NCI-H1417 (cell line): ENCODE data around the gene KRTAP5-5.
"Not testable (repeated sequence)": the region's sequence is repeated elsewhere in the genome, so short reads cannot be mapped to it uniquely, and the experiment has no call there.

ENCODE experiments used
- DNase-seq, 3 experiments: peaks; one replicate each; lab custom pipeline; 2025; lab: John Stamatoyannopoulos, UW

The KRTAP5-5 gene, protein sequence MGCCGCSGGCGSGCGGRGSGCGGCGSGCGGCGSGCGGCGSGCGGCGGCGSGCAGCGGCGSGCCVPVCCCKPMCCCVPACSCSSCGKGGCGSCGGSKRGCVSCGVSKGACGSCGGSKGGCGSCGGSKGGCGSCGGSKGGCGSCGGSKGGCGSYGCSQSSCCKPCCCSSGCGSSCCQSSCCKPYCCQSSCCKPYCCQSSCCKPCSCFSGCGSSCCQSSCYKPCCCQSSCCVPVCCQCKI

DNA sequence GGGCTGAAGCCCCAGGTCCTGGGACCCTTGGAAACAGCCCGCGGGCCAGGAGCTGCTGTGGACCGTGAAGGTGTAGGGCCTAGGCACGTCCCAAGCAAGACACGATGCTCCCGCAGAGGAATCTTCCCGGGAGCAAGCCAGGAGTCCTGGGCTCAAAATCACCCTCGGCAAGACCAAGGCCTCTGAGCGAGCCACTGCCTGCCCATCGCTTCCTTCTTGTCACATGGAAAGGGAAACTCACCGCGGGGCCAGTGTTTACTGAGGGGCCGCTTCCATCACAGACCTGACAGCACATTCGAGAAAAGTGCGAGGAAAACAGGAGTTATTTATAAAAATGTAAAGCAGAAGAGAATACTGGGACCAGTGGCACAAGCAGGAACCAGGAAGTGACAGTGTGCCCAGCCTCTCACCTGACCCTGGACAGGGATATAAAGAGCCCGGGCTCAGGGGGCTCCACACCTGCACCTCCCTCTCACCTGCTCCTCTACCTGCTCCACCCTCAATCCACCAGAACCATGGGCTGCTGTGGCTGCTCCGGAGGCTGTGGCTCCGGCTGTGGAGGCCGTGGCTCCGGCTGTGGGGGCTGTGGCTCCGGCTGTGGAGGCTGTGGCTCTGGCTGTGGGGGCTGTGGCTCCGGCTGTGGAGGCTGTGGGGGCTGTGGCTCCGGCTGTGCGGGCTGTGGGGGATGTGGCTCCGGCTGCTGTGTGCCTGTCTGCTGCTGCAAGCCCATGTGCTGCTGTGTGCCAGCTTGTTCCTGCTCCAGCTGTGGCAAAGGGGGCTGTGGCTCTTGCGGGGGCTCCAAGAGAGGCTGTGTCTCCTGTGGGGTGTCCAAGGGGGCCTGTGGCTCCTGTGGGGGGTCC is at the start of gene KRTAP5-5:
Gene KRTAP5-5, plus strand, starts transcription at position 450 of the 860 bp plus-strand sequence. Its CDS starts 66 bp downstream, at position 516.
- no peak for DNase-seq

DNA sequence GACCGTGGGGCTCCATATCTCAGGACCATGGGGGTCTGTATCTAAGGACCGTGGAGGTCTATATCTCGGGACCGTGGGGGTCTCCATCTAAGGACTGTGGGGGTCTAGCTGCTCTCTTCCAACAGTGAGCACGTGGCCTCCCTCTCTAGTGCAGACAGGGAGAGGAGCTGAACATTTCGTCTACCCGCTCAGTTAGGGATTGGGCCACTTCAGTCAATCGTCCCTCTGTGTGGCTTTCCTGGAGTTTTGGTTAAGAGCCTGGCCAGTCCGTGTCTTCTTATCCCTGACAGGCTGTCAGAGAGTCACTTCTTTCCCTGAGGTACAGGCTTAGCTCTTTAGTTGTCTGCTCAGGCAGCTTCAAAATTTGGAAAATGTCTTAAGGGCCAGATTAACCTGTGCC is 47.6 kb upstream of the KRTAP5-5 start:
- DNase-seq: no peak

DNA sequence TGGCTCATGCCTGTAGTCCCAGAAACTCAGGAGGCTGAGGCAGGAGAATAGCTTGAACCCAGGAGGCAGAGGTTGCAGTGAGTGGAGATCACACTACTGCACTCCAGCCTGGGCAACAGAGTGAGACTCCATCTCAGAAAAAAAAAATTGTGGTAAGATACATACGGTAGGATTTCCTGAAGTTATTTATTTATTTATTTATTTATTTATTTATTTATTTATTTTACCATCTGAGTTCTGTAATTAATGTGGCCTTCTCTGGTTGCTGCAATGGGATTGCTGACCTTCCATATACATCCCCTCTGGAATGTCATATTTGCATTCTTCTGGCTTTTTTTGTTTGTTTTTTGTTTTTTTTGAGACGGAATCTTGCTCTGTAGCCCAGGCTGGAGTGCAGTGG is 46.7 kb upstream of the KRTAP5-5 start:
- not testable (repeated sequence) for DNase-seq

GRCh38 chr11:1584661-1585370 is 44.8 kb upstream of the KRTAP5-5 start, which contains the start of gene KRTAP5-1:
Gene KRTAP5-1, minus strand, starts transcription at chr11:1585283. Its CDS starts 34 bp downstream, at chr11:1585249.
- not testable (repeated sequence) for DNase-seq

DNA sequence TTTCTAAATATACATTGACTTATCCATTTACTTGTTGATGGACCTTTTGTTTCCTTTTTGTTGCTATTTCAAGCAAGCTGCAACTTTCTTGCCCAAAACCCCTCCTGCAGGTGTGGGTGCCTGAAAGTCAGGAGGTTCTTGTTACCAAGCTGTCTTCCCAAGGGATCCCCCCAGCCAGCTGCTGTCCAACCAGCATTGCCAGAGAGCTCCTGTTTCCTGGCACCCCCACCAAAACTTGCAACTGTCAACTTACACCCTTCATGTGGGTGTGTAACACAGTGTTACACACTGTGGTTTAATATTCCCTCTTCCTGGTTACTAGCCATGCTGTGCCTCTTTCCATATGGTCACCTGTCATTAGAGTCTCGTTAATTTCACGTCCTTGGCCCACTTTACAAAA is 42.9 kb upstream of the KRTAP5-5 start:
- no peak for DNase-seq

GRCh38 chr11:1589191-1589963 is 40.2 kb upstream of the KRTAP5-5 start:
- DNase-seq: not testable (repeated sequence)

DNA sequence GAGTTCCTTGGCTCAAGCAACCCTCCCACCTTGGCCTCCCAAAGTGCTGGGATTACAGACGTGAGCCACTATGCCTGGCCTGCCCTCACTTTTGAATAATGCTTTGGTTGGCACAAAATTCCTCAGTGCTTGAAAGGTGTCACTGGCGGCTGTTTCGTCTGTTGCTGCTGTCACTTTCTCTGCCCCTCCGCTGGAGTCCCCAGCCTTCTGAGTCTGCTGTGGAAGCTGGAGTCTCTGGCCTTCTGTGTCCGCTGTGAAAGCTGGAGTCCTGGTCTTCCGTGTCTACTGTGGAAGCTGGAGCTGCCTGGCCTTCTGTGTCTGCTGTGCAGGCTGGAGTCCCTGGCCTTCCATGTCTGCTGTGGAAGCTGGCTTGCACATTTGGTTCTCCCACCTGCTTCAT is 39.6 kb upstream of the KRTAP5-5 start:
- no peak for DNase-seq

DNA sequence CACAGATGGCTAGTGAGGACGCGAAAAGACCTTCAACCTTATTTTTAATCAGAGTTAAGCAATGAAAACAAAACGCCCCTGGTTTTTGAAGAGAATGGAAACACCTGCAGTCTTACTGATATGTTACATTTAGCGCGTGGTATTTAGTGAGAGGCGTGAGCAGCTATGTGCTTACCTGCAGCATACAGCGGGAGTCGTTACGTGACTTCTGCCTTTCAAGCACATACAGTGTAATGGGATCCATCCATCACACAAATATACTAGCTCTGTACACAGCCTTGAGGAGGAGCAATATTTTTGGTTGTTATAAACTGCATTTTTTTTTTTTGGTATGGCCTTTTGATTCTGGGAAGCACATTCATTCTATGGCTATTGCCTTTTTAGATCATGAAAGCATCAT is 36.9 kb upstream of the KRTAP5-5 start:
- DNase-seq: peak; percentile 8 to 60 (median 9)

DNA sequence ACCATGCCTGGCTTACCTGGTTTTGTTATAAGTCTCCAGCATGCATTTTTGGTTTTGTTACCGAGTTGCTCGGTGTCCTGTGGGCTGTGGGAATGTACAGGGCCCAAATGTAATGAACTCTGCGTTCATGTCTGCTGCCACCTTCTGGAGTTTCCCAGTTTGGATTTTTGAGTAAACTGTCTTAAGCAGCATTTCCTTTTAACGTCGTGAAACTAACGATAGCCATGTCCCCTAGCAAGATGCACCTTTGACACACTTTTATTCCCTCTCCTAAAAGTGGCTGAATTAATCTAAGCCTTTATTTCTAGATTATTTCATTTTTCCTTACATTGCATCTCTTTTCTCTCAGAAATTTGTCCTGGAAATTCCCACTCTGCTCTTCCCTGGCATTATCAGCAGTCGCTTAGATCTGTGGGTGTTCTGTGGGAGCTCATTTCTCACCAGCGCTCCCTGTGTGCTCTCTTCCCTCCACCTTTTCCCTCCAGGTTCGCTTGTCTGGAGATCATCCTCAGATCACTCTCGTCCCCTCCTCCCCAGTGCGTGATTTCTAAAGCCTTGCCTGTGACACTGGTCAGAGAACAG is 33.5 kb upstream of the KRTAP5-5 start:
- not testable (repeated sequence) for DNase-seq

DNA sequence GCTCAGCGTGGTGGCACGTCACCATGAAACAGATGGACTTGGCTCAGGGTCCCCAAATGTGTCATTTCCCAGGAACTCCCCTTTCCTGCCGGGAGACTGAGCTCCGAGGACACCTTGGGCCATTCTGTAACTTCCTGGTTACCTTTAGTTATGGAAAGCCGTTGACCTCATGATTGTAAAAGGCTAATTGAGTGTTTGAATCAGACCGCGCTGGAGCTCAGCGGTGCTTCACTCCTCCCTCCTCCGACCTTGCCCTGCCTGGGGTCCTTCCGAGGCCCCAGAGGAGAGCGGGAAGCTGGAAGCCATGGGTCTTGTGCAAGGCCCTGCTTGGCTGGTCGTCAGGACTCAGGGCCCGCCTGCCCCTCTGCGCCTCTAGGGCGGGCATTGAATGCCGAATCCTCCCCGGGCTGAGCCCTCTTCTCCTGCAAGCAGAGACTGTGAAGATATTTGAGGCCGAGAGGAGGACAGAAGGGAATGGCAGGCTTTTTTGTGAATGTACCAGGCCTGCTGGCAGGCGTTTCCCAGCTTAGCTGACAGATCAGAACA is 32.9 kb upstream of the KRTAP5-5 start:
- peak in 2 of 3 experiments; percentile 8 to 19 for DNase-seq

DNA sequence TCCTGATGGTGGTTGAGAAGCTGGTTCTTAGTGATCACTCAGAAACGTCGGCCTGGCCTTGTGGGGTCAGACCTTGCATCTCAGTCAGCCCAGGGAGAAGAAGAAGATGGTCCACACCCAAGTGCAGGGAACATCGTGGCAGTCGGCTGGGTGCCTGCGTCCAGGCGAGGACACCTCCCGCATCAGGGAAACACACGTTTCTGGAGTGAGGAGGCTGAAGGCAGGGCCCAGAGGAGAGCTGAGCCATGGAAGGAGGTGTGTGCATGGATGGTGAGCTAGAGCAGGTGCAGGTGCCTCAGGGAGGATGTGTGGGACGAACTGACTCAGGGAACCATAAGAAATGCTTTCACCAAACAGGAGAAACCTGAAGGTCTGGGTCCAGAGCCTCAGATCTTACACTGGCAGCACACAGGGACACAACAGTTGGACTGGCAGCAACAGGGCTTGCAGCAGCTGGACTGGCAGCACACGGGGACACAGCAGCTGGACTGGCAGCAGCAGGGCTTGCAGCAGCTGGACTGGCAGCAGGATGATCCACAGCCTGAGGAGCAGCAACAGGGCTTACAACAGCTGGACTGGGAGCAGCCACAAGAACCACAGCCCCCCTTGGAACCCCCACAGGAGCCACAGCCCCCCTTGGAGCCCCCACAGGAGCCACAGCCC is 32.1 kb upstream of the KRTAP5-5 start:
- no peak for DNase-seq

GRCh38 chr11:1597994-1598380 is 31.6 kb upstream of the KRTAP5-5 start, which contains the start of gene KRTAP5-2:
Gene KRTAP5-2, minus strand, starts transcription at chr11:1598294. Its CDS starts 44 bp downstream, at chr11:1598250.
- no peak for DNase-seq

DNA sequence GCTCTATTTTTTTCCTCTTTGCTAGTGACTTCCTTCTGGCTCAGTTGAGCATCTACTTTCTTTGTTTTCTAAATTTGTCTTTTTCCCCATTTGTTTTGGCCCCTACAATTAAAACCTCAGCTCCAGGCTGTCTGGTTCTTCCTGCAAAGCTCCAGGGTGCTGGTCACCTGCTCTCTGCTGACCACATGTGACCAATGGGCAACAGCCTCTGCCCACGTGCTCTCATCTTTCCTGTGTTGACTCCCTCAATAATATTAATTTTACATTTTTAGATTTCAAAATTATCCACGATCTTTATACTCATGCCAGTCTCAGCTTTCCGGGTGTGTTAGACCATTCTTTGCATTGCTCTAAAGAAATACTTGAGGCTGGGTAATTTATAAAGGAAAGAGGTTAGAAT is 31.2 kb upstream of the KRTAP5-5 start:
- peak in 1 of 3 experiments; percentile 34 for DNase-seq

- DNase-seq: no peak
Observed at GRCh38 chr11:1598816-1599215, 30.8 kb upstream of the KRTAP5-5 start.

GRCh38 chr11:1600626-1601025 is 28.9 kb upstream of the KRTAP5-5 start:
- no peak for DNase-seq

DNA sequence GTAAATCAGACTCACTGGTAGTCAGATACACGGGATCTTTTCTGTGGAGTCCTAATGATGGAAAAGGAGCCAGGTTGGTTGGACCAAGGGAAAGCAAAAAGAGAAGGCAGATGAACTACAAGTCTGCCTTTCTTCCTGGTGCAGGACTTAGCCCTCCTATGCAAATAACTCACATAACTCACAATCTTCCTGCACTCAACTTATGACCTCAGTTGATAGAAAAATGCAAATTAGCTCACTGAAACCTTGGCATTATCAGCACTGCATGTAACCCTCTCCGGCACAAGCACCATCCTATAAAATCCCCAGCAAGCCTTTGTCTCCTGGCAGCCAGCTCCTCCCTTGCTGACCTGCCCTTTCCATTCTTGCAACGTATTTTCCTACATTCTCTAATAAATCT is 27.9 kb upstream of the KRTAP5-5 start:
- not testable (repeated sequence) for DNase-seq

- peak in 1 of 3 experiments; percentile 32 for DNase-seq
Observed at GRCh38 chr11:1603629-1604028, 25.9 kb upstream of the KRTAP5-5 start.

- no peak for DNase-seq
Observed at GRCh38 chr11:1604181-1604580, 25.4 kb upstream of the KRTAP5-5 start.

- no peak for DNase-seq
Observed at GRCh38 chr11:1604711-1605110, 24.9 kb upstream of the KRTAP5-5 start.

DNA sequence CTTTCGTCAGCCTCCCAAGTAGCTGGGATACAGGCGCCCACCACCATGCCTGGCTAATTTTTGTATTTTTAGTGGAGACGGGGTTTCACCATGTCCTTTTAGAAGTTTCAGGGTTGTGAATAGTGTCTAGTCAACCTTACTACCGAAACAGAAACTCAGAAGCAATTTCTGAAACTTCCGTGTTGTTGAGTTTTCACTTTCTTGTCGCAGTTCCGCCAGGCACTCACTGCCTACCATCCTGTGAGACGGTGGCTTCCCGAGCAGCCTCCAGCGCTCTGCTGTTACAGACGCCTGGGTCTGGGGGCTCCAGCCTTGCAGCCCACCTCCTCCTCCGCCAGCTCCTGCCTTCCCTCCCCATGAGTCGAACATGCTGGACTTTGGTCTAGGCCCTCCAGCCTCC is 23.7 kb upstream of the KRTAP5-5 start:
- not testable (repeated sequence) for DNase-seq
